Activated CD4-positive, alpha-beta T cell treated with anti-CD3 and anti-CD28 coated beads, Interleukin-2, amount 50 U/mL, for 1 hour (primary cell): ENCODE measurements around the gene ATRX.

Experiments
- DNase-seq: peaks from one replicate; pipeline ENCODE4 v3.0.0-alpha.2; 2020

ATRX gene

GRCh38 chrX:77484045-77484444 lies 302.0 kb downstream of the ATRX start:
- DNase-seq, result no peak

GRCh38 chrX:77455437-77455836 lies 330.6 kb downstream of the ATRX start:
- DNase-seq, result no peak
